ENCODE data around the gene VCAN.

DNA sequence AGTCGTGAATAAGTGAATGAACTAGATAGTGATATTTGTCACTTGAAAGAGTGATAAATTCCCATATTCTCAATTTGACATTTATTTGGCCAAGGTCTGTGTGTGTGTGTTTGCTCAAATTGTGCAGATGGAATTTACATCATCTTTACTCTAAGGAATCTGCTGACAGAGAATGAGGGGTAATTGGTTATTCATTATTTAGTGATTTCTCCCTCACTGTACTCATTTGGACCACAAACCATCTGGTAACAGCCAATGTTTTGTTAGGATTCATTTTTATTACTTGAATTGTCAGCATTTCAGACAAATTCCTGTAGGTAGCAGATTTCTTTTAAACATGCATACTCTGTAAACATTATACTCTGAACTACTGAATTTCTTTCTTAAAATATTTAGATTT is 15.6 kb downstream of the VCAN start:
- TF ChIP-seq SUZ12 (IDR thresholded peaks at IDR 0.05; ENCODE audit: extremely low read depth, insufficient read depth, insufficient read length) (no peak), ZNF274 (IDR thresholded peaks at IDR 0.05; ENCODE audit: low read depth, low read length) (no peak), YY1 (IDR thresholded peaks at IDR 0.05; ENCODE audit: insufficient read depth, insufficient read length) (no peak)
